T-helper 1 cell treated with Interleukin-12 subunit alpha and Interleukin-12 subunit beta and Interleukin-4 antibody, amounts not matched to agents 30 μg/mL and 1 μg/mL, for 36 hours (primary cell): Measurements from ENCODE around the gene LTBP1.

ENCODE experiments used
- H3K27ac Mint-ChIP-seq: one replicate; pipeline ENCODE4 v1.8.0; 2021; ENCODE audit warnings: mild to moderate bottlenecking, mixed read lengths
- H3K27me3 Mint-ChIP-seq: one replicate; pipeline ENCODE4 v1.8.0; 2021; ENCODE audit warnings: low read depth, mixed read lengths
- H3K36me3 Mint-ChIP-seq: one replicate; pipeline ENCODE4 v1.8.0; 2021; ENCODE audit warnings: low read depth, mixed read lengths
- H3K4me1 Mint-ChIP-seq: one replicate; pipeline ENCODE4 v1.8.0; 2021; ENCODE audit warnings: low read depth, mixed read lengths
- H3K4me3 Mint-ChIP-seq: one replicate; pipeline ENCODE4 v1.8.0; 2021; ENCODE audit warnings: mild to moderate bottlenecking, moderate library complexity, mixed read lengths
- H3K9me3 Mint-ChIP-seq: one replicate; pipeline ENCODE4 v1.8.0; 2021; ENCODE audit warnings: mixed read lengths

The LTBP1 gene

DNA sequence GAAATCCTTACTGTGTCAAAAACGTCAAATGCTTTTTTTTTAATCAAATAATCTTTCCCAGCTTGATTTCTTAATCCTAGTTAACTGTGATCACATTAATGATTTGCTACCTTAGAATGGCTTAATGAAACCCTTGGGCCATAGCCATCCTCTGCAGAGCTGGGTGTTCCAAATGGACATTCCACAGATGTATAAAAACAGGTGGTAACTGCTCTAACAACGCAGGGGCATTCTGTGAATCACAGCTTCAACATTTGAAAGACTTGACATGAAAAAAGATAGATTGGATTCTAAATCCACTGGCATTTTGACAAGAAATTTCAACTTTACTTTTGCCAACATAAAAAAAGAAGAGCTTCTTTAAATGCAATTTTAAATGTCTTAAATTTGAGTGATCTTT, 459.9 kb downstream of the LTBP1 start:
- Mint-ChIP-seq H3K9me3 (no peaks in the 10 kb centered on the region), H3K4me3 (no peak overlapping the region), H3K4me1 (no peaks in the 10 kb centered on the region), H3K36me3 (no peaks in the 10 kb centered on the region), H3K27me3 (peaks cover 12% of the 10 kb centered on the region), H3K27ac (no peak overlapping the region)

GRCh38 chr2:33408109-33408508, 461.4 kb downstream of the LTBP1 start:
- Mint-ChIP-seq H3K4me1 (no peaks in the 10 kb centered on the region), H3K36me3 (no peaks in the 10 kb centered on the region), H3K27me3 (peaks cover 12% of the 10 kb centered on the region), H3K27ac (no peak overlapping the region), H3K4me3 (no peak overlapping the region), H3K9me3 (no peaks in the 10 kb centered on the region)

GRCh38 chr2:33409417-33409955, 462.7 kb downstream of the LTBP1 start:
- Mint-ChIP-seq H3K27ac (no peak overlapping the region), H3K36me3 (no peaks in the 10 kb centered on the region), H3K9me3 (no peaks in the 10 kb centered on the region), H3K4me1 (no peaks in the 10 kb centered on the region), H3K4me3 (no peak overlapping the region), H3K27me3 (peaks cover 5% of the 10 kb centered on the region)

DNA sequence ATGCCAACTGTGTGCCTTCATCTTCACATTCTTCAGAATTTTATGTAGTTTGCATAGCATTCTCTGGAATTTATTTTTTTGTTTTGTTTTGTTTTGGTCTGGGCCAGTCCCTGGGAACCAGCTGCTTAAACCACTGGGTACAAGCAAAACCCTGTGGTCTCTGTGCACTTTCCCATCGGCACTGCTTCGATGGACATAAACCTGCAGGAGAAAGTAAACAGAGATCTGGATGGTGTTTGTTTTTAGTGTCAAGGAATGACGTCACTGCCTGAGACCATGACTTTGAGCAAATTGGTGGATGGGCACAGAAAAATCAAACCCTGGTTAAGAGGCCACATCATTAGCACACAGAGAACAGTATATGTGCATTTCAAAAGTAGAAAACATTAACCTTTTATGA, 465.0 kb downstream of the LTBP1 start:
- Mint-ChIP-seq H3K9me3 (no peaks in the 10 kb centered on the region), H3K27ac (no peak overlapping the region), H3K27me3 (peaks cover 9% of the 10 kb centered on the region), H3K4me3 (no peak overlapping the region), H3K36me3 (no peaks in the 10 kb centered on the region), H3K4me1 (no peaks in the 10 kb centered on the region)

- H3K36me3 Mint-ChIP-seq = no peaks in the 10 kb centered on the region
- no peaks in the 10 kb centered on the region for H3K9me3 Mint-ChIP-seq
- H3K27ac Mint-ChIP-seq = no peak overlapping the region
- H3K27me3 Mint-ChIP-seq = peaks cover 15% of the 10 kb centered on the region
- H3K4me3 Mint-ChIP-seq = no peak overlapping the region
- no peaks in the 10 kb centered on the region for H3K4me1 Mint-ChIP-seq
Observed at GRCh38 chr2:33412920-33413319, 466.2 kb downstream of the LTBP1 start.

- no peak overlapping the region for H3K4me3 Mint-ChIP-seq
- peaks cover 13% of the 10 kb centered on the region for H3K27me3 Mint-ChIP-seq
- no peaks in the 10 kb centered on the region for H3K9me3 Mint-ChIP-seq
- H3K27ac Mint-ChIP-seq = no peak overlapping the region
- no peaks in the 10 kb centered on the region for H3K36me3 Mint-ChIP-seq
- peaks cover 3% of the 10 kb centered on the region for H3K4me1 Mint-ChIP-seq
Observed at GRCh38 chr2:33419581-33420200, 472.9 kb downstream of the LTBP1 start.

DNA sequence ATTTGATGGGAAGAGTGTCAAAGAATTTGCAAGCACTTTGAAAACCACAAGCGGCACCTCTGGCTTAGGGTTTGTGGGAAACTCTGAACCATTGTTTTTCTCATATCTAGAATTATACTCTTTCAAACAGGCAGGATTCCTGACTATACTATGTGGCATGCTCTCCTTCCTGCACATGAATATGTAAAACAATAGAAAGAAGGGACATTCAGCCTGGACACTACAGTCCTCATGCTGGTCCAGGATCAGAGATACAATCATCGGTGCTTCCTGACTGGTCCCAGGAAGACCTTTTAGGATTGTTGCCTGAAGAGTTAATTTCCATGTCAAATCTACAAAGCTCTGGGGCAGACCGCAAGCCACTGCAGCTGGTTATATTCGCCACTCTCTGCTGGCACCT, 474.0 kb downstream of the LTBP1 start:
- Mint-ChIP-seq H3K27me3 (peaks cover 12% of the 10 kb centered on the region), H3K36me3 (no peaks in the 10 kb centered on the region), H3K27ac (no peak overlapping the region), H3K9me3 (no peaks in the 10 kb centered on the region), H3K4me3 (no peak overlapping the region), H3K4me1 (peaks cover 3% of the 10 kb centered on the region)

DNA sequence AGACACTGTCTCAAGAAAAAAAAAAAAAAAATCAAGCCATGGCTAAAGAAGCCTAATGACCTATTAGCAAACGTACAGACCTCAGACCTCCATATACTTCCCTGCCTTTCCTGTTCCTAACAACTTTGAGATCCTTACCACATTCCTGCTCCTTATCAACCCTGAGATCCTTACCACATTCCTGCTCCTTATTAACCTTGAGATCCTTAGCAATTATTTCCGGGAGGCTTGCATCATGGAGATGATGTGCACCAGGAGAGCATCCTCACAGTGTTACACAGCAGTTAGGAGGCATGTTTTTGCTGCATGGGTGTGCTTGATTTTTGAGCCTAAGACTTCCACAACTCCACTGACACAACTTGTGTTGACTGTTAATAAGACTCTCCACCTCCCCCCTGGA, 475.1 kb downstream of the LTBP1 start:
- H3K27ac Mint-ChIP-seq = no peak overlapping the region
- no peaks in the 10 kb centered on the region for H3K9me3 Mint-ChIP-seq
- H3K4me3 Mint-ChIP-seq = no peak overlapping the region
- H3K4me1 Mint-ChIP-seq = peaks cover 3% of the 10 kb centered on the region
- peaks cover 10% of the 10 kb centered on the region for H3K27me3 Mint-ChIP-seq
- no peaks in the 10 kb centered on the region for H3K36me3 Mint-ChIP-seq

- Mint-ChIP-seq H3K4me1 (no peaks in the 10 kb centered on the region), H3K36me3 (no peaks in the 10 kb centered on the region), H3K27ac (no peak overlapping the region), H3K27me3 (no peaks in the 10 kb centered on the region), H3K9me3 (no peaks in the 10 kb centered on the region), H3K4me3 (no peak overlapping the region)
Observed at GRCh38 chr2:33425161-33425560, 478.4 kb downstream of the LTBP1 start.

- H3K27ac Mint-ChIP-seq = no peak overlapping the region
Observed at GRCh38 chr2:33425586-33426031, 478.9 kb downstream of the LTBP1 start.

GRCh38 chr2:33426666-33427231, 480.0 kb downstream of the LTBP1 start:
- Mint-ChIP-seq H3K9me3 (no peaks in the 10 kb centered on the region), H3K4me1 (no peaks in the 10 kb centered on the region), H3K27me3 (no peaks in the 10 kb centered on the region), H3K27ac (no peak overlapping the region), H3K36me3 (no peaks in the 10 kb centered on the region), H3K4me3 (no peak overlapping the region)

More at GRCh38 chr2:33425586-33426031, 478.9 kb downstream of the LTBP1 start:
- H3K4me1 Mint-ChIP-seq = no peaks in the 10 kb centered on the region
- H3K4me3 Mint-ChIP-seq = no peak overlapping the region
- H3K27me3 Mint-ChIP-seq = no peaks in the 10 kb centered on the region
- no peaks in the 10 kb centered on the region for H3K9me3 Mint-ChIP-seq
- no peaks in the 10 kb centered on the region for H3K36me3 Mint-ChIP-seq

DNA sequence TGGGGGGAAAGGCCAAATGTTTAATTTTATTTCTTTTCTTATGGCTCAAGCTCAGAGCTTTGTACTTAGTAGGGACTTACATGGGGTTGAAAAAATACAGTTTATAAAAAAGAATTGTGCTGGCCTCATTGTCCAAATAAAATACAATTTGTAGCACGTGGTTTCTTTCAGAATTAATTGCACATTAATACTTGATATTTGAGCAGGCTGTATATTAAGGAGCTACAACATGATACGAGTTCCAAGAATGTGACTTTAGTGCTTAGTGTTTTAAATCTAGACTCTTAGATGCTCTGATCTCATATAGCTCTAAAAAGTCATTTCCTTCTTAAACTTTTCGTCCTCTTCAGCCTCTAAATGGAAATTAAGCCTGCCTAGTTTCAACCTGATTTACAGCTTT, 483.3 kb downstream of the LTBP1 start:
- H3K4me1 Mint-ChIP-seq = no peaks in the 10 kb centered on the region
- H3K36me3 Mint-ChIP-seq = no peaks in the 10 kb centered on the region
- no peak overlapping the region for H3K4me3 Mint-ChIP-seq
- H3K27ac Mint-ChIP-seq = no peak overlapping the region
- H3K27me3 Mint-ChIP-seq = peaks cover 9% of the 10 kb centered on the region
- no peaks in the 10 kb centered on the region for H3K9me3 Mint-ChIP-seq

DNA sequence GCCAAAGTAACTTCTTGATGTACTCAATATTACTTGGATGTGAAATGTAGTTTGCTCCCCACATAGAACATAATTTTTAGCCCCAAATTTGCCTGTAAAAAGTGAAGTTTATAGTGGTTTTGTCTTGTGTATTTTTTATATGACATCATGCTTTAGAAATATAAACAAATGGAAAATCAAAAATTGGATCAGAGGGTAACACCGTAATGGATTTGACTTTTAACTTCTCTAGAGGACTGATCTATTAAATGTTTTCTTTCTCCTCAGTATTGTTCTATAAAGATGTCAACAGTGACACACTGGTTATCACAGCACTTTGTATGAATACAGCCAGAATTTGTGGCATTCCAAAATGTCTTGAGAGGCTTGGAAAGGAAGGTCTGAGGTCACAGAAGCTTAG, 484.1 kb downstream of the LTBP1 start:
- no peaks in the 10 kb centered on the region for H3K4me1 Mint-ChIP-seq
- no peak overlapping the region for H3K27ac Mint-ChIP-seq
- no peaks in the 10 kb centered on the region for H3K9me3 Mint-ChIP-seq
- H3K27me3 Mint-ChIP-seq = peaks cover 9% of the 10 kb centered on the region
- H3K36me3 Mint-ChIP-seq = no peaks in the 10 kb centered on the region
- H3K4me3 Mint-ChIP-seq = no peak overlapping the region

DNA sequence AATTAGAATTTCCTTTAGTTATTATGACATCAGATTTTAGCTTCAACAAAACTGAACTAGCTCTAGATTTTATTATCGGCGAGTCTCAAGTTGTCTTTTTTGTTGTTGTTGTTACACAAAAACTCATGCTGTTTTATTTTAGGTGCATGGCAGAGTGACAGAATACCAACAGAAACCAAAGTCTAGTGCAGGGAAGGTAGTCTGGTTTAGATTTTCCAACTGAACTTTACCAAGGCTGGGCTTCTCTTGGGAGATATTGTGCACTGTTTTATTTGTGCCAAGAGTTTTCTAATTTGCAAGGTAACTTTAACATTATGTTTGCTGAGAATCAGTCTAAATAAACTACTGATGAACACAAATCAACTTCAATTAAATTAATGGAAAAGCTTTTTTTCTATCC, 486.1 kb downstream of the LTBP1 start:
- Mint-ChIP-seq H3K4me3 (no peak overlapping the region), H3K9me3 (no peaks in the 10 kb centered on the region), H3K27me3 (peaks cover 9% of the 10 kb centered on the region), H3K4me1 (no peaks in the 10 kb centered on the region), H3K36me3 (no peaks in the 10 kb centered on the region), H3K27ac (no peak overlapping the region)
